ENCODE results near the gene PTPRM.

DNA sequence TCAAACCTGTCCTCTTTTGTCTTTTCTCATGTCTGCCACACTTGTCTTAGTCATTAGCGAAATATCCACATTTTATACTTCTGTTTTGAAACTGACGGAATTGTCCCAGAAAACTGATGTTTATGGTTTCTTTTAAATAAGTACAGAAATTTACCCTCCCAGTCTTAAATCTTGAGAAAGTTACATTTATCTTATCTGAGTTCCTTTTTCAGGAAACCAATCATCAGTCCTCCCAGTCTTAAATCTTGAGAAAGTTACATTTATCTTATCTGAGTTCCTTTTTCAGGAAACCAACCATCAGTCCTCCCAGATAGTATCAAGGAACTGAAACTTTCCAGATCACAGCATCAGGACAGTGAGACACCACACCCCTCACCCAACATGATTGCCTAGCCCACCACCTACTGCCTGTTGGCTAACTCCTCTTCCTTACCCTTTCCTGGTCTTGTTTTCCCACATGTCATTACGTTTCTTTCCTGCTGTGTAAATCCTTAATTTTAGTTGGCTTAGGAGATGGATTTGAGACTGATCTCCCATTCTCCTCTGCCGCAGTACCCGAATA lies 247.7 kb downstream of the PTPRM start:
- TF ChIP-seq ZBTB7A (tag by site-specific recombination; IDR thresholded peaks at IDR 0.05; ENCODE audit: low read depth) (no peak), BCL11A (tag by site-specific recombination; IDR thresholded peaks at IDR 0.05; ENCODE audit: low read depth) (no peak), ZNF184 (tag by site-specific recombination; IDR thresholded peaks at IDR 0.05) (no peak), SP2 (tag by site-specific recombination; IDR thresholded peaks at IDR 0.05) (no peak), ZNF280D (tag by site-specific recombination; IDR thresholded peaks at IDR 0.05) (no peak), ZNF660 (tag by site-specific recombination; IDR thresholded peaks at IDR 0.05) (no peak), ZFP41 (tag by site-specific recombination; IDR thresholded peaks at IDR 0.05; ENCODE audit: borderline replicate concordance) (no peak), ZNF18 (tag by site-specific recombination; IDR thresholded peaks at IDR 0.05) (no peak), ZNF157 (tag by site-specific recombination; IDR thresholded peaks at IDR 0.05) (no peak)
- TF ChIP-seq, protein P1, sequence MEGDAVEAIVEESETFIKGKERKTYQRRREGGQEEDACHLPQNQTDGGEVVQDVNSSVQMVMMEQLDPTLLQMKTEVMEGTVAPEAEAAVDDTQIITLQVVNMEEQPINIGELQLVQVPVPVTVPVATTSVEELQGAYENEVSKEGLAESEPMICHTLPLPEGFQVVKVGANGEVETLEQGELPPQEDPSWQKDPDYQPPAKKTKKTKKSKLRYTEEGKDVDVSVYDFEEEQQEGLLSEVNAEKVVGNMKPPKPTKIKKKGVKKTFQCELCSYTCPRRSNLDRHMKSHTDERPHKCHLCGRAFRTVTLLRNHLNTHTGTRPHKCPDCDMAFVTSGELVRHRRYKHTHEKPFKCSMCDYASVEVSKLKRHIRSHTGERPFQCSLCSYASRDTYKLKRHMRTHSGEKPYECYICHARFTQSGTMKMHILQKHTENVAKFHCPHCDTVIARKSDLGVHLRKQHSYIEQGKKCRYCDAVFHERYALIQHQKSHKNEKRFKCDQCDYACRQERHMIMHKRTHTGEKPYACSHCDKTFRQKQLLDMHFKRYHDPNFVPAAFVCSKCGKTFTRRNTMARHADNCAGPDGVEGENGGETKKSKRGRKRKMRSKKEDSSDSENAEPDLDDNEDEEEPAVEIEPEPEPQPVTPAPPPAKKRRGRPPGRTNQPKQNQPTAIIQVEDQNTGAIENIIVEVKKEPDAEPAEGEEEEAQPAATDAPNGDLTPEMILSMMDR (tag by site-specific recombination; IDR thresholded peaks at IDR 0.05): no peak

Measured in HEK293 (cell line).